Choroid plexus epithelial cell (primary cell): Measurements from ENCODE around the gene TRIM3.

ENCODE experiments used
- DNase-seq: peaks from one replicate; pipeline ENCODE4 v3.0.0-alpha.2; 2010; ENCODE audit warnings: low read depth
- H3K4me3 ChIP-seq: 2 replicates; pipeline ENCODE4 v1.5.1; 2011; ENCODE audit warnings: low read depth, mild to moderate bottlenecking, control low read depth, low read length, moderate library complexity
- TF ChIP-seq, protein P1 (sequence below): conservative IDR thresholded peaks from 2 replicates; pipeline ENCODE4 v1.5.1; 2011; ENCODE audit warnings: low read depth, mild to moderate bottlenecking, control low read depth, inconsistent platforms, low read length, moderate library complexity

The TRIM3 gene

DNA sequence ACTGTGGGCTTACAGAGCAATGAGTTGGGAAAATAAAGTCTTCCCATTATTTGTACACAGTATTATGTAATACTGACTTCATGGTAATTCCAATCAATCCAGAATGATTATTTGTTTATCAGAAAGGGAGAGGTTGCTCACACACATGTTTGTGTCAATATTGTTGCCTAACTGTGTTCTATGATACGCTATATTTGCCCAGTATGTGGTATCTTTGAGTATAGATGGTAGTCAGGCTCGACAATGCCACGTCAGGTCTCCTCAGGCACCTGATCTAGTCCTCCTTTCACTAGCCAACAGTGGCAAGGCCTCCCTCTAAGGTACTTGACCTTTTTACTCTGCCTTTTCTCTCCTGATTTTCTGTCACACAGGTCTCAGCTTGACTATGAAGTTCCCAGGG is 28.6 kb upstream of the TRIM3 start:
- DNase-seq: no peak
- TF ChIP-seq, protein P1, sequence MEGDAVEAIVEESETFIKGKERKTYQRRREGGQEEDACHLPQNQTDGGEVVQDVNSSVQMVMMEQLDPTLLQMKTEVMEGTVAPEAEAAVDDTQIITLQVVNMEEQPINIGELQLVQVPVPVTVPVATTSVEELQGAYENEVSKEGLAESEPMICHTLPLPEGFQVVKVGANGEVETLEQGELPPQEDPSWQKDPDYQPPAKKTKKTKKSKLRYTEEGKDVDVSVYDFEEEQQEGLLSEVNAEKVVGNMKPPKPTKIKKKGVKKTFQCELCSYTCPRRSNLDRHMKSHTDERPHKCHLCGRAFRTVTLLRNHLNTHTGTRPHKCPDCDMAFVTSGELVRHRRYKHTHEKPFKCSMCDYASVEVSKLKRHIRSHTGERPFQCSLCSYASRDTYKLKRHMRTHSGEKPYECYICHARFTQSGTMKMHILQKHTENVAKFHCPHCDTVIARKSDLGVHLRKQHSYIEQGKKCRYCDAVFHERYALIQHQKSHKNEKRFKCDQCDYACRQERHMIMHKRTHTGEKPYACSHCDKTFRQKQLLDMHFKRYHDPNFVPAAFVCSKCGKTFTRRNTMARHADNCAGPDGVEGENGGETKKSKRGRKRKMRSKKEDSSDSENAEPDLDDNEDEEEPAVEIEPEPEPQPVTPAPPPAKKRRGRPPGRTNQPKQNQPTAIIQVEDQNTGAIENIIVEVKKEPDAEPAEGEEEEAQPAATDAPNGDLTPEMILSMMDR: no peak
- no peak overlapping the region for H3K4me3 ChIP-seq

DNA sequence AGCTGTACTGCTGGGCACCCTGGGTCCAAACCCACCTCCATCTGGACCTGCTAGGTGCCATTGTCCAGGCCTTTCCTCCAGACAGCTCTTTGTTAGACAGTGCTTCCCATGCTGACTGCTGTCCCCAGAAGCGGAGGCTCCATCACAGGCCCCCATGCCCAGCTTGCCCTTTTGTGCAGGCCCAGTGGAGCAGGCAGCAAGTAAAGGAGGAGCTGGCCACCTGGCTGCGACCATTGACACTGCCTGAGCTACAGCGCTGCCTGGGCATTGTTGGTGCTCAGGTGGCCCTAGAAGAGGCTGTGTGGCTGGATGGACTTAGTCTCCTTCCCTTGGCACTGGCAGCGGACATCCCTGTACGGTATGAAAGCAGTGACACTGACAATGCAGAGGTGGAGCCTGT is 24.8 kb upstream of the TRIM3 start:
- no peak for DNase-seq
- TF ChIP-seq, protein P1: no peak
- no peak overlapping the region for H3K4me3 ChIP-seq

DNA sequence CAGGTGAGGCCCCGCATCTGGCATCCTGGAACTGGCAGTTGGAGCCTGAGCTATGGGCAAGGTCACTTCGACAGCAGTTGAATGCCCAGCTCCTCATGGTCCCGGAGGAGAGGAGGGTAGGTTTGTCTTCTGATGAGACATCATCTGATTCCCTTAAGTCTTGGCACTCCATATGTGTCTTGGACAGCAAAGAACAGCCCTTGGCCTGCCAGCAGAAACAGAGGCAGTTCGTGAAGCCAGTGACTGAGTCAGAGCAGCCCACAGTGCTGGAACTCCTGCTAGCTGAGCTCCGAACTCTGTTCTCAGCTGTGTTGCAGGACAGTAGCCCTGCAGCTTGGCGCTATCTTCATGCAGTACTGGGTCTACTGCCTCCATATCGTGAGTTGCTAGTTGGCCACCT is 24.4 kb upstream of the TRIM3 start:
- TF ChIP-seq, protein P1: no peak
- H3K4me3 ChIP-seq: no peak overlapping the region
- peak; percentile 52 for DNase-seq

DNA sequence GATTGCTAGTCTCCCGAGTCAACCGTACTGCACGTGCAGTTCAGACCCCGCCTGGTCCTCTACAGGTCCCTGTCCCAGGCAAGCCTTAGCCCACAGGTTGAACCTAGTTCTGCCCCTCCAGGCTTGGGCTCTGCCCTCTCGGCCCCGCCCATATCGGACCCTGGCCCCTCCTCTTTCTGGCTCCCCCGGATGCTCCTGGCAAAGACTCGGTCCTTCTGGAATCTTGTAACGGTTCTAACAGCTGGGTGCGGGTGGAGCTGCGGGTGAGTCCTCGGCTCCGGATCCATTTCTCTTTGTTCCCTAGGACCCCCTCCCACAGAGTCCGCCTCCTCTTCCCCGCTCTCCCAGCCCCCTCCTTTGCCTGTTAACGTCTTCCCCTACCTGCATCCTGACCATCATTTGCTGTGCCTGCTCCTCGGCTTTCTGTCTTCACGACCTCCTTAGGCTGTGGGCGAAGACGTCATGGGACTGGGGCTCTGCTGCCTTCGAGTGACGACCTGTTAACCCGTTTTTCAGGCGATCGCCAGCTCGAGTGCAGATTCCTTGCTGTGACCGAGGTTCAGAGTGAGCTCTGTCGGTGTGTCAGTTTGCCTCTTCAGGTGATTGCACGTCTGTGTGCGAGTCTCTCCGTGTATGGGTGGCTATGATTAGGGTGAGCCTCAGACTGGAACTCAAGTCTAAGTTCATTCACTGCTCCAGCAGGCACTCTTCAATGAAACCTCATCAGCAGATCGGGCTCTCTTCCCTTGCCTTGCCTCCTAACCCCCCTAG is 23.5 kb upstream of the TRIM3 start, which contains the start of gene DNHD1:
Gene DNHD1 (plus strand): TSS at position 212 of the 771 bp plus-strand sequence. CDS start 936 bp downstream, outside the sequence.
- DNase-seq: no peak
- H3K4me3 ChIP-seq: no peak within 1 kb of the TSS
- TF ChIP-seq, protein P1: no peak

DNA sequence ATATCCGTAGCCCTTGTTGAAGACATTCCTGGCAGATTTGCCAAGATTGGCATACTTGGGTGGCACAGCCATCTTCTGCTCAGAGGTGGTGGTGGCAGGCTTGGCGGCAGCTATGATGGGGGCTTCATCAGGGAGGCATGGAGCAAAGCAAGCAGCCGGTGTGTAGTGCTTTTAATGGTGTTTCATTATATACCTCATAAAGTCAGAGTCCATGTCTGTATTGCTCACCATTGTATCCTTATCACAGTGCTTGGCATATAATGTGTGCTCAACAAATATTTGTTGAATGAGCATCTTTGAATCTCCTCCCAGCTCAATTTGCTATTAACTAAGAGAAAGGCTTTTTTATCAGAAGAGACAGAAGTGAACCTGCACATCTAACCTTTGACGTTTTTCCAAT is 15.6 kb upstream of the TRIM3 start:
- TF ChIP-seq, protein P1: no peak
- no peak for DNase-seq
- H3K4me3 ChIP-seq: no peak overlapping the region

DNA sequence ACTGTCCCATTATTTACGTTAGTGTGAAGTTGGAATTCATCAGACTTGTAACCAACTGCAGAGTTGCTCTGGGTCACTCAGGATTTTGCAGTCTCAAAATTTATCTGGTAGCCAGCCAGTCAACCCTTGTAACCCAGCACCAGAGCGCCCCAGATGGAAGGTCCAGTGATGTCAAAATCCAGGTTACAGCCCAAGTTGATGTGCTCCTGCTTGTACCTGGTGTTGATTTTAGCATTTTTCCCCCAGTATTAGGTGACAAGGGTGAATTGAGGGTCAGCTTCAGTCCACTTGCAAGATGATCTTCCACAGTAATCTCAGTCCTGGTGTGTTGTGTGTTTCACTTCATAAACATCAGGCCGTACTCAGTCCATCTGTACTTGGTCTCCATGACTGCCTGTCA is 15.1 kb upstream of the TRIM3 start:
- TF ChIP-seq, protein P1: no peak
- DNase-seq: no peak
- H3K4me3 ChIP-seq: no peak overlapping the region

DNA sequence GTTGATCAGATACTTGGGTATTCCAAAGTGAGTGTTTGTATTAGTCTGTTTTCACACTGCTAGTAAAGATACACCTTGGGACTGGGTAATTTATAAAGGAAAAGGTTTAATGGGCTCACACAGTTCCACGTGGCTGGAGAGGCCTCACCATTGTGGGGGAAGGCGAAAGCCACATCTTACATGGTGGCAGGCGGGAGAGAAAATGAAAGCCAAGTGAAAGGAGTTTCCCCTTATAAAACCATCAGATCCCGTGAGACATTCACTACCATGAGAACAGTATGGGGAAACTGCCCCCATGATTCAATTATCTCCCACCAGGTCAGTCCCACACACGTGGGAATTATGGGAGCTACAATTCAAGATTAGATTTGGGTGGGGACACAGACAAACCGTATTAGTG is 14.6 kb upstream of the TRIM3 start:
- DNase-seq: no peak
- H3K4me3 ChIP-seq: no peak overlapping the region
- TF ChIP-seq, protein P1: no peak
